IPS-15b (cell line): Measurements from ENCODE around the gene UBN1.

Source experiments
- H3K27me3 ChIP-seq: one replicate; pipeline ENCODE4 v1.6.1; 2013; ENCODE audit warnings: low read length; ENCODE audit not compliant: control insufficient read depth, insufficient read depth
- H3K36me3 ChIP-seq: one replicate; pipeline ENCODE4 v1.6.1; 2013; ENCODE audit warnings: low read length; ENCODE audit not compliant: control insufficient read depth, insufficient read depth
- H3K4me1 ChIP-seq: one replicate; pipeline ENCODE4 v1.6.1; 2013; ENCODE audit warnings: mild to moderate bottlenecking, low read length; ENCODE audit not compliant: control insufficient read depth, insufficient read depth
- H3K4me3 ChIP-seq: one replicate; pipeline ENCODE4 v1.5.1; 2013; ENCODE audit warnings: low read depth, low read length
- H3K9ac ChIP-seq: one replicate; pipeline ENCODE4 v1.6.1; 2013; ENCODE audit warnings: low read depth, mild to moderate bottlenecking, low read length
- H3K9me3 ChIP-seq: one replicate; pipeline ENCODE4 v1.6.1; 2013; ENCODE audit warnings: mild to moderate bottlenecking, low read length; ENCODE audit not compliant: control insufficient read depth, insufficient read depth

UBN1 gene, protein sequence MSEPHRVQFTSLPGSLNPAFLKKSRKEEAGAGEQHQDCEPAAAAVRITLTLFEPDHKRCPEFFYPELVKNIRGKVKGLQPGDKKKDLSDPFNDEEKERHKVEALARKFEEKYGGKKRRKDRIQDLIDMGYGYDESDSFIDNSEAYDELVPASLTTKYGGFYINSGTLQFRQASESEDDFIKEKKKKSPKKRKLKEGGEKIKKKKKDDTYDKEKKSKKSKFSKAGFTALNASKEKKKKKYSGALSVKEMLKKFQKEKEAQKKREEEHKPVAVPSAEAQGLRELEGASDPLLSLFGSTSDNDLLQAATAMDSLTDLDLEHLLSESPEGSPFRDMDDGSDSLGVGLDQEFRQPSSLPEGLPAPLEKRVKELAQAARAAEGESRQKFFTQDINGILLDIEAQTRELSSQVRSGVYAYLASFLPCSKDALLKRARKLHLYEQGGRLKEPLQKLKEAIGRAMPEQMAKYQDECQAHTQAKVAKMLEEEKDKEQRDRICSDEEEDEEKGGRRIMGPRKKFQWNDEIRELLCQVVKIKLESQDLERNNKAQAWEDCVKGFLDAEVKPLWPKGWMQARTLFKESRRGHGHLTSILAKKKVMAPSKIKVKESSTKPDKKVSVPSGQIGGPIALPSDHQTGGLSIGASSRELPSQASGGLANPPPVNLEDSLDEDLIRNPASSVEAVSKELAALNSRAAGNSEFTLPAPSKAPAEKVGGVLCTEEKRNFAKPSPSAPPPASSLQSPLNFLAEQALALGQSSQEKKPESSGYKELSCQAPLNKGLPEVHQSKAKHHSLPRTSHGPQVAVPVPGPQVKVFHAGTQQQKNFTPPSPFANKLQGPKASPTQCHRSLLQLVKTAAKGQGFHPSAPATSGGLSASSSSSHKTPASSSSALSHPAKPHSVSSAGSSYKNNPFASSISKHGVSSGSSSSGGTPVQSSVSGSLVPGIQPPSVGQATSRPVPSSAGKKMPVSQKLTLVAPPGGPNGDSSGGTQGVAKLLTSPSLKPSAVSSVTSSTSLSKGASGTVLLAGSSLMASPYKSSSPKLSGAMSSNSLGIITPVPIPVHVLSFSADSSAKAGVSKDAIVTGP (N-terminal part only)

DNA sequence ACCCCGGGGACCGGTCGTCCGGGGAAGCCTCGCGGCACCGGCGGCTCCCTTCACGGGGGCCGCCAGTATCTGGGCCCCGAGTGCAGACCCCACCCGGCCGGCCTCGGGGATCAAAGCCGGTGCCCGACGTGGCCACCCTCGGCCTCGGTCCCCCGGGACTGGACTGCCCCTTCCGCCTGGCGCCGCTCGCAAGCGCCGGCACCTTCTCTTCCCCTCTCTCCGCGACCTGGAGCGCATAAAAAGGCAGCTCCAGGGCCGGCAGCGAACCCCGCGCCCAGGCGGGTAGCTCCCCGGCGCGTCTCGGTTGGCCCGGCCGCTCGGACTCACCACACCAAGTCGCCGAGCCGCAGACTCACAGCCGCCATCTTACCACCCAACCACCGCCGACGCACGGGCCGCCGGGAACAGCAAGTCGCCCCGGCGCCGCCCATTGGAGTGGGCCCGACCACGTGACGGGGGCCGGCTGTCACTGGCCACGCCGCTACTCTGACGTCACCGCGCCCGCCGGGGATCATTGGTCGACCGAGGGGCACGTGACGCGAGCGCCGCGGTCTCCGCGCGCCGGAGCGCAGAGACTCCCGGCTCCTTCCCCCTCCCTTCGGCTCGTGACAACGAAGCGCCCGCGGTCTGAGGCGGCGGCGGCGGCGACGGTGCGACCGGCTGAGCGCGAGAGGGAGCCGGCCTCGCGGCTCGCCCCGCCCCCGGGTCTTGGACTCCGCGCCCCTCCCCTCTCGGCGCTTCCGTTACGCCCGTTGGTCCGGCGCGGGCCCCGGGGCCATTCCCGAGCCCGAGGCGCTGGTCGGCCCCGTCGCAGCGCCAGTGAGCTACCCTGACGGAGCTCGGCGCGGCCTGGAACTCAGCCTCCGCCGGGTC, at the start of gene UBN1, which contains the start of gene GLYR1:
Gene UBN1 (plus strand): TSS at position 581 of the 873 bp plus-strand sequence. CDS start 5,437 bp downstream, outside the sequence.
Gene GLYR1 (minus strand): TSS at position 388 of the 873 bp plus-strand sequence. CDS start 23 bp downstream, at position 365.
- Histone ChIP-seq H3K36me3 (peaks cover 24% of the 10 kb centered on the region), H3K27me3 (no peaks in the 10 kb centered on the region)

DNA sequence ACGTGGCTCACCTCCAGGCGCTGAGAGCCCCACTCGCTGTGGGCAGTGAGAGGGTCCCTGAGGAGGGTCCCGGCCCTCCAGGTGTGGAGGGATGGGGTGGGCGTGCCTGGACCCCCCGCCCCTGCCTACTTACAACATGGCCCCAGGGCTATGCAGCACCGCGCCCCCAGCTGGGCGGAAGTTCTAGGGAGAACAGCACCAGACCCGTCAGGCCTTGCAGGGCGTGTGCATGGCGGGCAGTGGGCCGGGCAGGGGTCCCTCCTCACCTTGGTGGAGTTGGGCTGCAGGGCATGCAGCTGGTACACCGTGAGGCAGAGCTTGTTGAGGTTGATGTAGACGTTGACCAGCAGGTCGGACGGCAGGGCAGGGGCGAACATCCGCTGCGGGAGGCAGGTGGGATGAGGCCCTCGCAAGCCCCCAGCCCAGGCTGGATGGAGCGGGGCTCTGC, 49.5 kb upstream of the UBN1 start:
- Histone ChIP-seq H3K27me3 (no peaks in the 10 kb centered on the region), H3K36me3 (peaks cover 20% of the 10 kb centered on the region), H3K4me1 (no peaks in the 10 kb centered on the region), H3K4me3 (no peak overlapping the region), H3K9me3 (no peaks in the 10 kb centered on the region), H3K9ac (no peak overlapping the region)

More for the DNA sequence above, at the start of gene UBN1, which contains the start of gene GLYR1:
- H3K9ac ChIP-seq = peak within 1 kb of the TSS; percentile 85
- H3K4me3 ChIP-seq = peak within 1 kb of the TSS; percentile 91
- no peaks in the 10 kb centered on the region for H3K9me3 ChIP-seq
- H3K4me1 ChIP-seq = peaks cover 10% of the 10 kb centered on the region

DNA sequence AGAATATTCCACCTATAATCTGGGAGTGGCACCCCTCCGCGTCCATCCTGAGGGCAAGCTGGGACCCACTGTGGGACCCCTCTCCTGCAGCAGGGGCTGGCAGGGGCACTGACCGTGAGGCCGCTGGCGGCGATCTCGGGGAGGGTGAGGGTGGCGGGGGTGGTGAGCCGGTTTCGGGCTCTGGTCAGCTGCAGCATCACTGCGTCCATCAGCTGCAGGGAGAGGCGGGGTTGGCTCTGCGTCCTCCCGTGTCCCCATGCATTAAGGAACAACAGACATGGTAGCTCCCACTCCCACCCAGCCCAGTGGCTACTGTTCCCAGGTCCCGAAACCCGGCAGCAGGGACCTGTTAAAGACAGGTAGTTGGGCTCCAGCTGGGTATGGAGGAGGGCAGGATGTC, 48.8 kb upstream of the UBN1 start:
- no peaks in the 10 kb centered on the region for H3K27me3 ChIP-seq
- no peak overlapping the region for H3K9ac ChIP-seq
- H3K9me3 ChIP-seq = no peaks in the 10 kb centered on the region
- peaks cover 20% of the 10 kb centered on the region for H3K36me3 ChIP-seq
- H3K4me1 ChIP-seq = no peaks in the 10 kb centered on the region
- H3K4me3 ChIP-seq = no peak overlapping the region

DNA sequence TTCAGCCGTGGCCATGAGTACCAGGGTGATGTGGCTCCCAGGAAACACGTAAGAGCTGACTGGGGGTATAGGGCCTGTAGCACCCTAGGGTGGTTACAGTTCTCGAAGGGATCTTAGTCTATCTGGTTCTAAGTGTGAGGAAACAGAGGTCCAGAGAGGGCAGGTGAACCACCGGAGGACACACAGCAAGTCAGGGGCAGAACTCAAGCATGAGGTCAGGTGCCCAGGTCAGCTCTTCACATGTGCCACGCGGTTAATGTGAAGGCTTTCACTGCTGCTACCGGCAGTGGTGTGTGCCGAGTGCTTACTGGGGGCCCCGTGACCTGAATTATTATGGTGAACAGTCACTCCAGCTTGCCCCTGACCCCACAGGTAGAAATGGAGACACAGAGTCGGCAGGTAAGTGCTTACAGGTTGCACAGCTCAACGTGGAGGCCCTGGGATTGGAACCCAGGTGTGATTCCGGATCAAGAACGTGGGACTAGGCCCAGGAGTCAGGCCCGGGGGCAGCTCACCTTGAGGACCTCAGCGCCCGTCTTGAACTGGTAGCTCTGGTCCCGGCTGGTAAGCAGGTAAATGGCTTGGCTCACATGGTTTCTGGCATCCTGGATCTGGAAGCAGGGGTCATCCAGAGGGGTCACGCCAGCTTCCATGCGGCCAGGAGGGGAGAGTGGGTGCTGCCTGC, 48.0 kb upstream of the UBN1 start:
- H3K27me3 ChIP-seq = no peaks in the 10 kb centered on the region
- H3K36me3 ChIP-seq = peaks cover 21% of the 10 kb centered on the region
- H3K4me1 ChIP-seq = no peaks in the 10 kb centered on the region
- no peak overlapping the region for H3K4me3 ChIP-seq
- H3K9me3 ChIP-seq = no peaks in the 10 kb centered on the region
- H3K9ac ChIP-seq = no peak overlapping the region

DNA sequence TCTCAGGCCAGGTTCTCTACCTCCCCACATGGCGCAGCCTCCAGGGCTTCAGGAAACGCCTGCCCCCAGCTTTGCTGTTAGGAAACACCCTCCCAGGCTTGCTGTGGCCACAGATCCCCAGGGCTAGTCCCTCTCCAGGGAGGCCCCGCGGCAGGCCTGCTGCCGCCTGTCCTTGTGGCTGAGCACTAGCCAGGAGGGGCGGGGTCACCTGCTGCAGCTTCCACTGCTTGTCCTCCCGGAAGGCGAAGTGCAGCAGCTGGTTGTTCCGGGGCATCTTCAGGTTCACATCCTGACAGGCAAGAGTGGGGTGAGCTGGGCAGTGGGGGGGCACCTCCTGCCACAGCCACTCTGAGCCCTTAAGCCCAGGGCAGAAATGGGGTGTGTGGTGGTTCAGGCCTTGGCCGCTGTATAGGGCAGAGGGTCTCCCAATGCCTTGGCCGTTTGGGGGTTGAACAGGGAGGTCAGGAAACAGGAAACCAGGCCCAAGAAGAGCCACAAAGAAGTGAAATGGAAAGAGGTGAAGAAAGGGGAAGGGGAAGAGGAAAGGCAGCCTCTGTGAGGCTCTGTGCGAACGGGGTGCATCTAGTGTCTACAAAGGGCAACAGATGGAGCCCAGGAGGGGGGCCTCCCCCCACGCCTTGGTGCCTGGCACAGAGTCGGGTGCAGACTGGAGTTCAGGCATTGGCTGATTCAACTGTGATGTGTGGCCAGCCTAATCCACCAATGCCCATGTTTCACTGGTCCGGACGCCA, 46.8 kb upstream of the UBN1 start:
- peaks cover 33% of the 10 kb centered on the region for H3K36me3 ChIP-seq
- no peaks in the 10 kb centered on the region for H3K27me3 ChIP-seq
- H3K4me1 ChIP-seq = no peaks in the 10 kb centered on the region
- H3K4me3 ChIP-seq = no peak overlapping the region
- no peaks in the 10 kb centered on the region for H3K9me3 ChIP-seq
- H3K9ac ChIP-seq = no peak overlapping the region

DNA sequence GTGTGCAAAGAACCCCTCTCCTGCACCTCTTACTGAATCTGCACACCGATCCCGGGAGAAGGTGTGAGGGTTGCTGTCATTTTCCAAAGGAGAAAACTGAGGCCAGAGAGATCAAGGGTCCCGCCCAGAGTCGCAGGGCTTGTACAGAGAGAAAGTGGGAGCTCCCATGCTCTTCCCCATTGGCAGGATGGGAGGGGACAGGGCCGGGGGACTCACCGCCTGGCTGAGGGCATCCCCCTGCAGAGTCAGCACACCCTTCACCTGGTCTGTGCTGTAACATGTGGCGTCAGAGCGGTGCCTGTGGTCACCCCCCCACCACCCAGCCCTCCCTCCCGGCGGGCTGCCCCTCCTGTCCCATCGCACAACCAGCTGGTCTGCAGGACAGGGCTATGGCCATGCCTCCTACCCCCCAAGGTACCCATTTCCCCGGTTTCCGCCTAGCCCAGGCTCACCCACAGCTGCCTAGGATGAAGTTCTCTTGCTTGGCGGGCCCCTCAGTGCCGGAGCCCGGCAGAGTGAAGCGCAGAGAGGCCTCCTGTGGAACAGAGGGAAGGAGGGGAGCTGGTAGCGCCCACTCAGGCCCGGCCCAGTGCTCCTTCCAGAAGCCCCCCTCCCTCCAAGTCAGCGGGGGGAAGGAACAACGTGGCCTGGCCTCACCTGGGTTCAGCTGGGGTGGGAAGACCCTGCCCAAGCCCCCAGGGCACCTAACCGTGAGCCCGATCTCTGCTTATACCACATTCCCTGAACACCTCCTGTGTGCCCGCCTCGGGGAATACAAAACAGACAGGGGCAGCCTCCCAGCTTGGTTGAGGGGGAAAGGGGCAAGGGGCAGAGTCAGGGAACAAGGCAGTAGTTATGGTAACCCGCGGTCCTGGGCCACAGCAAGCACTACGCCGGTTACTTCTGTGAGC, 46.0 kb upstream of the UBN1 start:
- H3K9me3 ChIP-seq = no peaks in the 10 kb centered on the region
- no peaks in the 10 kb centered on the region for H3K27me3 ChIP-seq
- H3K4me1 ChIP-seq = no peaks in the 10 kb centered on the region
- H3K9ac ChIP-seq = peak overlapping the region; percentile 65
- H3K36me3 ChIP-seq = peaks cover 33% of the 10 kb centered on the region
- H3K4me3 ChIP-seq = peak overlapping the region; percentile 63

- peak within 1 kb of the TSS; percentile 65 for H3K9ac ChIP-seq
- H3K9me3 ChIP-seq = no peaks in the 10 kb centered on the region
- peak within 1 kb of the TSS; percentile 63 for H3K4me3 ChIP-seq
- no peaks in the 10 kb centered on the region for H3K4me1 ChIP-seq
- no peaks in the 10 kb centered on the region for H3K27me3 ChIP-seq
- H3K36me3 ChIP-seq = peaks cover 34% of the 10 kb centered on the region
Measured at GRCh38 chr16:4801962-4802658, 45.2 kb upstream of the UBN1 start, which contains the start of gene ROGDI. Gene ROGDI, minus strand, starts transcription at chr16:4802633. Its CDS starts 62 bp downstream, at chr16:4802571.

DNA sequence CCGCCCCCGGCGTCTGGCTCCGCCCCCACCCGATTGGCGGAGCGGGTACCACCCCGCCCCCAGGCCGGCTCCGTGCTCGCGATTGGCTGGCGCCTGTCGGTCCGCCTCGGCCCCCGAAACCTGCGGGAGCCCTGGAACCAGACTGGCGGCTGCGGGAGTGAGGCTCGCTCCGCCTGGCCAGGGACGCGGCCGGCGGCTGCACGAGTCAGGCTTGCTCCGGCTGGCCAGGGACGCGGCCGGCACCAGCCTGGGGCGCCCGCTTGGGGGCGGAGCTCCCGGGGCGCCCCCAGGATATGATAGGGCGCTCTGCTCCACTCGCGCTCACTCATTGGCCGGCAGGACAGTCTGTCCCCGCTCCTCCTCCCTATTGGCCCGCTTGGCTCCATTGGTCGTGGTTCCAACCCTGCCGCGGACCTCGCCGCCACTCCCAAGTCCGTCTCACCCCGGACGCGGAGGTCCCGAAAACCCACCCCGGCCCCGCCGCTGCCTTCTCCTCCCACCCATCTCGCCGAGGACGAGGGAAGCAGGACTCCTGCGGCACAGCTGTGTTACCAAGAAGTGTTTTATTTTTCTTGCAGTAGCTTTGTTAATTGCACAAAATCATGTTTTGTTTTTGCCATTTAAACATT, 44.5 kb upstream of the UBN1 start:
- Histone ChIP-seq H3K4me3 (peak overlapping the region; percentile 63), H3K36me3 (peaks cover 34% of the 10 kb centered on the region), H3K27me3 (no peaks in the 10 kb centered on the region), H3K4me1 (no peaks in the 10 kb centered on the region), H3K9me3 (no peaks in the 10 kb centered on the region), H3K9ac (no peak overlapping the region)
